K562 (cell line): ENCODE data around the gene DIPK2A. TPM values are rescaled to one million over a fixed set of nuclear protein-coding genes. Genes with fewer than 3 reads are reported as not detected.

Source experiments
- CBFA2T3 ChIP-seq: fragments of 450-650 bp; IDR thresholded peaks from 2 replicates; pipeline ENCODE4 v1.6.1; 2017
- KLF13 ChIP-seq: fragments of 450-650 bp; IDR thresholded peaks from 2 replicates; pipeline ENCODE4 v1.6.1; 2016; ENCODE audit warnings: missing genetic modification characterization, low read depth, mild to moderate bottlenecking, missing compliant biosample characterization, moderate library complexity, borderline replicate concordance
- MYC ChIP-seq, 2 experiments: fragments of 250-450 bp in 1 of 2; sonication (Bioruptor Pico) in 1 of 2; IDR thresholded peaks; 2 replicates each; pipeline versions ENCODE4 v1.5.1 to v1.6.1; 2012 to 2021; ENCODE audit warnings: low read depth in 2 of 2, borderline replicate concordance in 1 of 2, improper control_type of control experiment in 1 of 2, low read length in 1 of 2, mild to moderate bottlenecking in 1 of 2, moderate library complexity in 1 of 2
- NFE2L1 ChIP-seq: fragments of 450-650 bp; IDR thresholded peaks from 2 replicates; pipeline ENCODE4 v1.6.1; 2016; ENCODE audit warnings: missing genetic modification characterization, low read depth, mild to moderate bottlenecking, missing compliant biosample characterization, moderate library complexity, borderline replicate concordance
- PHF8 ChIP-seq: fragments of 200-600 bp; sonication (generic); IDR thresholded peaks from 2 replicates; pipeline ENCODE4 v1.6.1; 2012; ENCODE audit warnings: mixed run types, mild to moderate bottlenecking, inconsistent platforms, low read length, moderate library complexity, borderline replicate concordance
- SMAD4 ChIP-seq: fragments of 250-450 bp; sonication (Bioruptor Pico); conservative IDR thresholded peaks from 2 replicates; pipeline ENCODE4 v1.8.0; 2021; ENCODE audit warnings: inconsistent platforms, mild to moderate bottlenecking, moderate library complexity
- polyA plus RNA-seq, 8 experiments: library from polyadenylated mRNA; depleted of rRNA in 4 of 8; stranded (reverse) in 5 of 8; unstranded in 3 of 8; fragments of >200 nt; fragmentation: Nextera tagmentation in 2 of 8; fragmentation: Illumina TruSeq in 1 of 8; extraction: Ambion mirVana in 2 of 8; extraction: Trizol in 1 of 8; gene quantifications; 2 replicates each; pipeline versions ENCODE4 v1.2.1 to v1.2.3, GENCODE V29; 2011 to 2014; ENCODE audit warnings: inconsistent platforms in 1 of 8, missing spikeins in 1 of 8
- total RNA-seq, 7 experiments: library from RNA; depleted of rRNA in 6 of 7; stranded (reverse); fragments of >200 nt in 6 of 7; fragmentation: Illumina TruSeq in 2 of 7; extraction: Trizol in 2 of 7; gene quantifications; 2 replicates each; pipeline versions ENCODE4 v1.2.1 to v1.2.3, GENCODE V29; 2011 to 2021; ENCODE audit warnings: low replicate concordance in 1 of 7
- TF ChIP-seq, protein P1 (sequence below): sonication (generic); formaldehyde crosslinking; IDR thresholded peaks from 2 replicates; pipeline ENCODE4 v1.8.0; 2023; ENCODE audit warnings: missing genetic modification reagents, mild to moderate bottlenecking, borderline replicate concordance
- TF ChIP-seq, protein P2 (sequence below): IDR thresholded peaks from 2 replicates; pipeline ENCODE4 v1.6.1; 2011; ENCODE audit warnings: borderline replicate concordance, low read depth, mild to moderate bottlenecking, moderate library complexity, low read length; ENCODE audit not compliant: insufficient read depth, poor library complexity, severe bottlenecking
- TF ChIP-seq, protein P3 (sequence below): fragments of 250-450 bp; sonication (Bioruptor Pico); IDR thresholded peaks from 2 replicates; pipeline ENCODE4 v1.4.0; 2020; ENCODE audit warnings: mild to moderate bottlenecking
- TF ChIP-seq, protein P4 (sequence below): fragments of 250-450 bp; sonication (Bioruptor Pico); IDR thresholded peaks from 2 replicates; pipeline ENCODE4 v1.4.0; 2020; ENCODE audit warnings: mild to moderate bottlenecking, moderate library complexity, borderline replicate concordance
- TF ChIP-seq, protein P5 (sequence below): IDR thresholded peaks from 3 replicates; pipeline ENCODE4 v1.6.1; 2011; ENCODE audit warnings: borderline replicate concordance, mild to moderate bottlenecking; ENCODE audit not compliant: insufficient read length, insufficient read depth

Gene DIPK2A
- total and polyA plus RNA-seq, 9 of the 15 experiments (the other 6 are each of a cell fraction or from before 2014, with no cell fraction given) = 3.3 to 15.7 (median 7.8) TPM

DNA sequence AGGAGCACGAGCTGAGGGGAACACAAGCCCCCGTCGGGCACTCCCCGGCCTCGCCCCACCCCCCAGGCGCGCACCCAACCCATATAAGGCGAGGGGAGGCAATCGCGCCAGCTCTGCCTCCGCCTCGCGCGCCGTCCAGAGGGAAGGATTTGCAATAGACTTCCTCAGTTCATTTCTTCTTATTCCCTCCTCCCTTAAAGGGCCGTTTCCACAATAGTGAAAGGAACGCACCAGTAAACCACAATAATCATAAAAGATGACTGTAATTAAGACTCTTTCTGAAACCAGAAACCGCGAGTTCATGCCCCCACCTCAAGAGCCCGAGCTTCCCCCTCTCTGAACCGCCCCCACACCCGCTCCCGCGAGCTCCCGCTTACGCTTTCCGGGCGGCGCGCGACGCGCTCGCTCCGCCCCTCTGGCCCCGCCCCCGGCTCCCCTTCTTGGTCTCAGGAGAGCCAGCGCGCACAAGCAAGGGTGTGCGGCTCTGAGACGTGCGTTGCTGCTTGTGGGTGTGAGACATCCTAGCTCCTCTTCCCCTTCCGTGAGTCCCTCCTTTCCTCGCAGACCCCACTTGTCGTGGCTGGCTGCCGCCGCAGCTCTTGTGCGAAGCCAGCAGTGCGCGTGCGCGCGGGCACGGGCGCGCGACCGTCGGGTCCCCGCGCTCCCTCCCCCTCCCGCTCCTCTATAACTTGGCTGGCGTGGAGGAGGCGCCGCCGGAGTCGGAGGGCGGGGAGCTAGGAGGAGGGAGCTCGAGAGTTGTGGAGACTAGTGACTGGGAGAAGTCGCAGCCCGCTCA is at the start of gene DIPK2A (continued):
- TF ChIP-seq, protein P1, sequence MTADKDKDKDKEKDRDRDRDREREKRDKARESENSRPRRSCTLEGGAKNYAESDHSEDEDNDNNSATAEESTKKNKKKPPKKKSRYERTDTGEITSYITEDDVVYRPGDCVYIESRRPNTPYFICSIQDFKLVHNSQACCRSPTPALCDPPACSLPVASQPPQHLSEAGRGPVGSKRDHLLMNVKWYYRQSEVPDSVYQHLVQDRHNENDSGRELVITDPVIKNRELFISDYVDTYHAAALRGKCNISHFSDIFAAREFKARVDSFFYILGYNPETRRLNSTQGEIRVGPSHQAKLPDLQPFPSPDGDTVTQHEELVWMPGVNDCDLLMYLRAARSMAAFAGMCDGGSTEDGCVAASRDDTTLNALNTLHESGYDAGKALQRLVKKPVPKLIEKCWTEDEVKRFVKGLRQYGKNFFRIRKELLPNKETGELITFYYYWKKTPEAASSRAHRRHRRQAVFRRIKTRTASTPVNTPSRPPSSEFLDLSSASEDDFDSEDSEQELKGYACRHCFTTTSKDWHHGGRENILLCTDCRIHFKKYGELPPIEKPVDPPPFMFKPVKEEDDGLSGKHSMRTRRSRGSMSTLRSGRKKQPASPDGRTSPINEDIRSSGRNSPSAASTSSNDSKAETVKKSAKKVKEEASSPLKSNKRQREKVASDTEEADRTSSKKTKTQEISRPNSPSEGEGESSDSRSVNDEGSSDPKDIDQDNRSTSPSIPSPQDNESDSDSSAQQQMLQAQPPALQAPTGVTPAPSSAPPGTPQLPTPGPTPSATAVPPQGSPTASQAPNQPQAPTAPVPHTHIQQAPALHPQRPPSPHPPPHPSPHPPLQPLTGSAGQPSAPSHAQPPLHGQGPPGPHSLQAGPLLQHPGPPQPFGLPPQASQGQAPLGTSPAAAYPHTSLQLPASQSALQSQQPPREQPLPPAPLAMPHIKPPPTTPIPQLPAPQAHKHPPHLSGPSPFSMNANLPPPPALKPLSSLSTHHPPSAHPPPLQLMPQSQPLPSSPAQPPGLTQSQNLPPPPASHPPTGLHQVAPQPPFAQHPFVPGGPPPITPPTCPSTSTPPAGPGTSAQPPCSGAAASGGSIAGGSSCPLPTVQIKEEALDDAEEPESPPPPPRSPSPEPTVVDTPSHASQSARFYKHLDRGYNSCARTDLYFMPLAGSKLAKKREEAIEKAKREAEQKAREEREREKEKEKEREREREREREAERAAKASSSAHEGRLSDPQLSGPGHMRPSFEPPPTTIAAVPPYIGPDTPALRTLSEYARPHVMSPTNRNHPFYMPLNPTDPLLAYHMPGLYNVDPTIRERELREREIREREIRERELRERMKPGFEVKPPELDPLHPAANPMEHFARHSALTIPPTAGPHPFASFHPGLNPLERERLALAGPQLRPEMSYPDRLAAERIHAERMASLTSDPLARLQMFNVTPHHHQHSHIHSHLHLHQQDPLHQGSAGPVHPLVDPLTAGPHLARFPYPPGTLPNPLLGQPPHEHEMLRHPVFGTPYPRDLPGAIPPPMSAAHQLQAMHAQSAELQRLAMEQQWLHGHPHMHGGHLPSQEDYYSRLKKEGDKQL (CRISPR knock-in tag) = no peak
- TF ChIP-seq MYC (IDR thresholded peaks at IDR 0.05; ENCODE audit: low read depth, low read length) = peak; percentile 25
- TF ChIP-seq MYC (CRISPR knock-in tag; IDR thresholded peaks at IDR 0.05; ENCODE audit: borderline replicate concordance, low read depth) = no peak
- TF ChIP-seq, protein P2, sequence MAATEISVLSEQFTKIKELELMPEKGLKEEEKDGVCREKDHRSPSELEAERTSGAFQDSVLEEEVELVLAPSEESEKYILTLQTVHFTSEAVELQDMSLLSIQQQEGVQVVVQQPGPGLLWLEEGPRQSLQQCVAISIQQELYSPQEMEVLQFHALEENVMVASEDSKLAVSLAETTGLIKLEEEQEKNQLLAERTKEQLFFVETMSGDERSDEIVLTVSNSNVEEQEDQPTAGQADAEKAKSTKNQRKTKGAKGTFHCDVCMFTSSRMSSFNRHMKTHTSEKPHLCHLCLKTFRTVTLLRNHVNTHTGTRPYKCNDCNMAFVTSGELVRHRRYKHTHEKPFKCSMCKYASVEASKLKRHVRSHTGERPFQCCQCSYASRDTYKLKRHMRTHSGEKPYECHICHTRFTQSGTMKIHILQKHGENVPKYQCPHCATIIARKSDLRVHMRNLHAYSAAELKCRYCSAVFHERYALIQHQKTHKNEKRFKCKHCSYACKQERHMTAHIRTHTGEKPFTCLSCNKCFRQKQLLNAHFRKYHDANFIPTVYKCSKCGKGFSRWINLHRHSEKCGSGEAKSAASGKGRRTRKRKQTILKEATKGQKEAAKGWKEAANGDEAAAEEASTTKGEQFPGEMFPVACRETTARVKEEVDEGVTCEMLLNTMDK = no peak
- TF ChIP-seq SMAD4 (CRISPR knock-in tag) = peak; percentile 54
- peak; percentile 82 for TF ChIP-seq PHF8
- TF ChIP-seq CBFA2T3 = no peak
- TF ChIP-seq, protein P3, sequence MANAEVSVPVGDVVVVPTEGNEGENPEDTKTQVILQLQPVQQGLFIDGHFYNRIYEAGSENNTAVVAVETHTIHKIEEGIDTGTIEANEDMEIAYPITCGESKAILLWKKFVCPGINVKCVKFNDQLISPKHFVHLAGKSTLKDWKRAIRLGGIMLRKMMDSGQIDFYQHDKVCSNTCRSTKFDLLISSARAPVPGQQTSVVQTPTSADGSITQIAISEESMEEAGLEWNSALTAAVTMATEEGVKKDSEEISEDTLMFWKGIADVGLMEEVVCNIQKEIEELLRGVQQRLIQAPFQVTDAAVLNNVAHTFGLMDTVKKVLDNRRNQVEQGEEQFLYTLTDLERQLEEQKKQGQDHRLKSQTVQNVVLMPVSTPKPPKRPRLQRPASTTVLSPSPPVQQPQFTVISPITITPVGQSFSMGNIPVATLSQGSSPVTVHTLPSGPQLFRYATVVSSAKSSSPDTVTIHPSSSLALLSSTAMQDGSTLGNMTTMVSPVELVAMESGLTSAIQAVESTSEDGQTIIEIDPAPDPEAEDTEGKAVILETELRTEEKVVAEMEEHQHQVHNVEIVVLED (CRISPR knock-in tag) = peak; percentile 57
- TF ChIP-seq, protein P4, sequence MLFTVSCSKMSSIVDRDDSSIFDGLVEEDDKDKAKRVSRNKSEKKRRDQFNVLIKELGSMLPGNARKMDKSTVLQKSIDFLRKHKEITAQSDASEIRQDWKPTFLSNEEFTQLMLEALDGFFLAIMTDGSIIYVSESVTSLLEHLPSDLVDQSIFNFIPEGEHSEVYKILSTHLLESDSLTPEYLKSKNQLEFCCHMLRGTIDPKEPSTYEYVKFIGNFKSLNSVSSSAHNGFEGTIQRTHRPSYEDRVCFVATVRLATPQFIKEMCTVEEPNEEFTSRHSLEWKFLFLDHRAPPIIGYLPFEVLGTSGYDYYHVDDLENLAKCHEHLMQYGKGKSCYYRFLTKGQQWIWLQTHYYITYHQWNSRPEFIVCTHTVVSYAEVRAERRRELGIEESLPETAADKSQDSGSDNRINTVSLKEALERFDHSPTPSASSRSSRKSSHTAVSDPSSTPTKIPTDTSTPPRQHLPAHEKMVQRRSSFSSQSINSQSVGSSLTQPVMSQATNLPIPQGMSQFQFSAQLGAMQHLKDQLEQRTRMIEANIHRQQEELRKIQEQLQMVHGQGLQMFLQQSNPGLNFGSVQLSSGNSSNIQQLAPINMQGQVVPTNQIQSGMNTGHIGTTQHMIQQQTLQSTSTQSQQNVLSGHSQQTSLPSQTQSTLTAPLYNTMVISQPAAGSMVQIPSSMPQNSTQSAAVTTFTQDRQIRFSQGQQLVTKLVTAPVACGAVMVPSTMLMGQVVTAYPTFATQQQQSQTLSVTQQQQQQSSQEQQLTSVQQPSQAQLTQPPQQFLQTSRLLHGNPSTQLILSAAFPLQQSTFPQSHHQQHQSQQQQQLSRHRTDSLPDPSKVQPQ = no peak
- no peak for TF ChIP-seq KLF13 (tag)
- TF ChIP-seq NFE2L1 (tag) = no peak
- TF ChIP-seq, protein P5, sequence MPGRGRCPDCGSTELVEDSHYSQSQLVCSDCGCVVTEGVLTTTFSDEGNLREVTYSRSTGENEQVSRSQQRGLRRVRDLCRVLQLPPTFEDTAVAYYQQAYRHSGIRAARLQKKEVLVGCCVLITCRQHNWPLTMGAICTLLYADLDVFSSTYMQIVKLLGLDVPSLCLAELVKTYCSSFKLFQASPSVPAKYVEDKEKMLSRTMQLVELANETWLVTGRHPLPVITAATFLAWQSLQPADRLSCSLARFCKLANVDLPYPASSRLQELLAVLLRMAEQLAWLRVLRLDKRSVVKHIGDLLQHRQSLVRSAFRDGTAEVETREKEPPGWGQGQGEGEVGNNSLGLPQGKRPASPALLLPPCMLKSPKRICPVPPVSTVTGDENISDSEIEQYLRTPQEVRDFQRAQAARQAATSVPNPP = no peak
